Nephron (organoid): ENCODE results near the gene TNFAIP1.
"Not testable (repeated sequence)": the region's sequence is repeated elsewhere in the genome, so short reads cannot be mapped to it uniquely, and the experiment has no call there.

Experiments
- H3K27ac Mint-ChIP-seq, 3 experiments: 2 replicates each; pipeline ENCODE4 v1.8.0; 2020; ENCODE audit warnings: mixed read lengths in 3 of 3, mild to moderate bottlenecking in 2 of 3, moderate library complexity in 1 of 3
- H3K27me3 Mint-ChIP-seq: 2 replicates; pipeline ENCODE4 v1.8.0; 2021; ENCODE audit warnings: low read depth, mild to moderate bottlenecking, moderate library complexity, mixed read lengths
- H3K36me3 Mint-ChIP-seq: 2 replicates; pipeline ENCODE4 v1.8.0; 2020; ENCODE audit warnings: low read depth, mixed read lengths
- H3K4me1 Mint-ChIP-seq: 2 replicates; pipeline ENCODE4 v1.8.0; 2020; ENCODE audit warnings: mixed read lengths
- H3K4me3 Mint-ChIP-seq, 3 experiments: 2 replicates each; pipeline ENCODE4 v1.8.0; 2020; ENCODE audit warnings: mild to moderate bottlenecking in 3 of 3, mixed read lengths in 3 of 3, moderate library complexity in 2 of 3
- H3K9me3 Mint-ChIP-seq: 2 replicates; pipeline ENCODE4 v1.8.0; 2020; ENCODE audit warnings: mixed read lengths
- CTCF ChIP-seq, 3 experiments: fragments of 200-600 bp; sonication (generic); IDR thresholded peaks; one replicate each; pipeline ENCODE4 v1.5.0; 2021; ENCODE audit warnings: antibody characterized with exemption in 3 of 3; ENCODE audit not compliant: unreplicated experiment in 3 of 3

The TNFAIP1 gene

GRCh38 chr17:28334666-28335200 is 828 bp upstream of the TNFAIP1 start:
- H3K4me3 Mint-ChIP-seq = peak overlapping the region; percentile 98 to 99 (median 99)
- no peaks in the 10 kb centered on the region for H3K27me3 Mint-ChIP-seq
- TF ChIP-seq CTCF (IDR thresholded peaks at IDR 0.05; ENCODE audit: unreplicated experiment in 3 of 3) = no peak
- H3K4me1 Mint-ChIP-seq = peaks cover 48% of the 10 kb centered on the region
- peaks cover 4% of the 10 kb centered on the region for H3K36me3 Mint-ChIP-seq
- peak overlapping the region; percentile 45 to 88 (median 79) for H3K27ac Mint-ChIP-seq
- H3K9me3 Mint-ChIP-seq = no peaks in the 10 kb centered on the region

GRCh38 chr17:28335959-28336871 is 654 bp downstream of the TNFAIP1 start:
- H3K4me1 Mint-ChIP-seq = peaks cover 48% of the 10 kb centered on the region
- H3K36me3 Mint-ChIP-seq = peaks cover 12% of the 10 kb centered on the region
- H3K9me3 Mint-ChIP-seq = no peaks in the 10 kb centered on the region
- no peak for TF ChIP-seq CTCF (IDR thresholded peaks at IDR 0.05; ENCODE audit: unreplicated experiment in 3 of 3)
- peak overlapping the region; percentile 98 to 99 (median 99) for H3K4me3 Mint-ChIP-seq
- H3K27me3 Mint-ChIP-seq = no peaks in the 10 kb centered on the region
- peak overlapping the region; percentile 79 to 98 (median 97) for H3K27ac Mint-ChIP-seq

- Mint-ChIP-seq H3K4me1 (peaks cover 43% of the 10 kb centered on the region), H3K27me3 (no peaks in the 10 kb centered on the region)
Observed at GRCh38 chr17:28338056-28338768, 2.7 kb downstream of the TNFAIP1 start.

DNA sequence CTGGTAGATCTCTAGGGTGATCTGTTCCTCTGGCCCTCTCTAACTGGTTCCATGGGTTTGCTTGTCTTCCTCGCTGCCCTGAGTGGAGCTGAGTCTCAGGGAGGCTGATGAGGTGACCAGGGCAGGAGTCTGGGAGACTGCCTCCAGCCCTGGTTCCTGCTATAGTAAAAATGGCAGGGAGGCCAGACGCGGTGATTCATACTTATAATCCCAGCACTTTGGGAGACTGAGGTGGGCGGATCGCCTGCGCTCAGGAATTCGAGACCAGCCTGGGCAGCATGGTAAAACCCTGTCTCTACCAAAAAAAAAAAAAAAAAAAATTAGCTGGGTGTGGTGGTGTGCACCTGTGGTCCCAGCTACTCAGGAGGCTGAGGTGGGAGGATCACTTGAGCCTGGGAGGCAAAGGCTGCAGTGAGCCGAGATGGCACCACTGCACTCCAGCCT is 3.2 kb downstream of the TNFAIP1 start:
- Mint-ChIP-seq H3K4me1 (peaks cover 41% of the 10 kb centered on the region), H3K4me3 (peak overlapping the region; percentile 50 to 98 (median 67)), H3K27ac (peak overlapping the region; percentile 24 to 66 (median 60)), H3K36me3 (peaks cover 24% of the 10 kb centered on the region)
- H3K27me3 Mint-ChIP-seq, H3K9me3 Mint-ChIP-seq: not testable (repeated sequence)

More at GRCh38 chr17:28338056-28338768, 2.7 kb downstream of the TNFAIP1 start:
- Mint-ChIP-seq H3K36me3 (peaks cover 21% of the 10 kb centered on the region), H3K4me3 (peak overlapping the region; percentile 98 to 99 (median 99)), H3K9me3 (no peaks in the 10 kb centered on the region), H3K27ac (peak overlapping the region; percentile 60 to 79 (median 66))
- no peak for TF ChIP-seq CTCF (IDR thresholded peaks at IDR 0.05; ENCODE audit: unreplicated experiment in 3 of 3)

GRCh38 chr17:28339431-28339830 is 3.9 kb downstream of the TNFAIP1 start:
- Mint-ChIP-seq H3K9me3 (no peaks in the 10 kb centered on the region), H3K4me3 (peak overlapping the region in 2 of 3 experiments; percentile 29 to 55), H3K4me1 (peaks cover 34% of the 10 kb centered on the region), H3K27ac (no peak overlapping the region), H3K36me3 (peaks cover 30% of the 10 kb centered on the region), H3K27me3 (no peaks in the 10 kb centered on the region)
- no peak for TF ChIP-seq CTCF (IDR thresholded peaks at IDR 0.05; ENCODE audit: unreplicated experiment in 3 of 3)

GRCh38 chr17:28340374-28340773 is 4.8 kb downstream of the TNFAIP1 start:
- no peak for TF ChIP-seq CTCF (IDR thresholded peaks at IDR 0.05; ENCODE audit: unreplicated experiment in 3 of 3)
- H3K9me3 Mint-ChIP-seq = no peaks in the 10 kb centered on the region
- no peak overlapping the region for H3K27ac Mint-ChIP-seq
- no peak overlapping the region for H3K4me3 Mint-ChIP-seq
- peaks cover 30% of the 10 kb centered on the region for H3K36me3 Mint-ChIP-seq
- no peaks in the 10 kb centered on the region for H3K27me3 Mint-ChIP-seq
- peaks cover 25% of the 10 kb centered on the region for H3K4me1 Mint-ChIP-seq
